K562 (cell line): ENCODE data around the gene ARHGDIA. TPM values are rescaled to one million over a fixed set of nuclear protein-coding genes. Genes with fewer than 3 reads are reported as not detected.

Experiments used
- ATF7 ChIP-seq: fragments of 450-650 bp; IDR thresholded peaks from 2 replicates; pipeline ENCODE4 v1.7.1; 2014; ENCODE audit warnings: mild to moderate bottlenecking, moderate library complexity
- CTBP1 ChIP-seq: fragments of 450-650 bp; IDR thresholded peaks from 2 replicates; pipeline ENCODE4 v1.6.1; 2016; ENCODE audit warnings: borderline replicate concordance
- ETV6 ChIP-seq, 3 experiments: fragments of 150-350 bp in 1 of 3; sonication (generic) in 1 of 3; formaldehyde crosslinking in 1 of 3; IDR thresholded peaks; 2 replicates each; pipeline versions ENCODE4 v1.6.1 to v1.8.0; 2014 to 2022; ENCODE audit warnings: borderline replicate concordance in 2 of 3, low read depth in 2 of 3, antibody characterized with exemption in 1 of 3, low read length in 1 of 3, mild to moderate bottlenecking in 1 of 3, missing genetic modification reagents in 1 of 3
- HDAC1 ChIP-seq, 2 experiments: fragments of 450-650 bp; IDR thresholded peaks; 2 replicates each; pipeline ENCODE4 v1.6.1; 2016 to 2017; ENCODE audit warnings: inconsistent platforms in 1 of 2, mild to moderate bottlenecking in 1 of 2, moderate library complexity in 1 of 2
- HDAC2 ChIP-seq: fragments of 450-650 bp; IDR thresholded peaks from 2 replicates; pipeline ENCODE4 v1.6.1; 2016; ENCODE audit warnings: mild to moderate bottlenecking
- HMGN3 ChIP-seq: IDR thresholded peaks from 2 replicates; pipeline ENCODE4 v1.6.1; 2011; ENCODE audit warnings: borderline replicate concordance, low read depth, mild to moderate bottlenecking, mixed read lengths, low read length; ENCODE audit not compliant: insufficient read length; ENCODE audit errors: extremely low read depth
- HNRNPL ChIP-seq: fragments of 200-400 bp; formaldehyde crosslinking; IDR thresholded peaks from 2 replicates; pipeline ENCODE4 v1.6.1; 2017; ENCODE audit warnings: low read depth, mild to moderate bottlenecking, low read length
- RBBP5 ChIP-seq: fragments of 200-600 bp; sonication (generic); IDR thresholded peaks from 2 replicates; pipeline ENCODE4 v1.6.1; 2012; ENCODE audit warnings: borderline replicate concordance, mild to moderate bottlenecking, low read length, control low read depth, inconsistent platforms; ENCODE audit not compliant: insufficient read depth, poor library complexity, severe bottlenecking
- RBM22 ChIP-seq: fragments of 200-400 bp; formaldehyde crosslinking; IDR thresholded peaks from 2 replicates; pipeline ENCODE4 v1.6.1; 2018; ENCODE audit warnings: low read length, low read depth; ENCODE audit not compliant: poor library complexity, severe bottlenecking
- RNF2 ChIP-seq: sonication (generic); IDR thresholded peaks from 2 replicates; pipeline ENCODE4 v1.6.1; 2016
- SAP30 ChIP-seq: fragments of 200-600 bp; sonication (generic); IDR thresholded peaks from 2 replicates; pipeline ENCODE4 v1.6.1; 2012; ENCODE audit warnings: borderline replicate concordance, low read depth, mild to moderate bottlenecking, moderate library complexity, low read length, control low read depth, inconsistent platforms; ENCODE audit not compliant: insufficient read depth, poor library complexity, severe bottlenecking
- SIN3B ChIP-seq: fragments of 450-650 bp; IDR thresholded peaks from 2 replicates; pipeline ENCODE4 v1.6.1; 2017; ENCODE audit warnings: low read depth, mild to moderate bottlenecking, moderate library complexity
- TEAD2 ChIP-seq: fragments of 450-650 bp; IDR thresholded peaks from 2 replicates; pipeline ENCODE4 v1.6.1; 2016; ENCODE audit warnings: missing genetic modification characterization, control low read depth, missing compliant biosample characterization
- TOE1 ChIP-seq, 2 experiments: fragments of 450-650 bp in 1 of 2; sonication (generic) in 1 of 2; formaldehyde crosslinking in 1 of 2; IDR thresholded peaks; 2 replicates each; pipeline versions ENCODE4 v1.7.1 to v1.8.0; 2016 to 2022; ENCODE audit warnings: borderline replicate concordance in 2 of 2, mild to moderate bottlenecking in 2 of 2, antibody characterized with exemption in 1 of 2, inconsistent platforms in 1 of 2, low read depth in 1 of 2, missing genetic modification reagents in 1 of 2, moderate library complexity in 1 of 2
- ZFX ChIP-seq: sonication (generic); formaldehyde crosslinking; IDR thresholded peaks from 2 replicates; pipeline ENCODE4 v1.8.0; 2022; ENCODE audit warnings: mild to moderate bottlenecking, missing genetic modification reagents, moderate library complexity
- ZNF224 ChIP-seq: sonication (generic); formaldehyde crosslinking; IDR thresholded peaks from 2 replicates; pipeline ENCODE4 v1.8.0; 2022; ENCODE audit warnings: mild to moderate bottlenecking, missing genetic modification reagents
- ZNF444 ChIP-seq: fragments of 250-450 bp; sonication (Bioruptor Pico); IDR thresholded peaks from 2 replicates; pipeline ENCODE4 v1.4.0; 2020; ENCODE audit warnings: mild to moderate bottlenecking, moderate library complexity
- polyA plus RNA-seq, 8 experiments: library from polyadenylated mRNA; depleted of rRNA in 4 of 8; stranded (reverse) in 5 of 8; unstranded in 3 of 8; fragments of >200 nt; fragmentation: Nextera tagmentation in 2 of 8; fragmentation: Illumina TruSeq in 1 of 8; extraction: Ambion mirVana in 2 of 8; extraction: Trizol in 1 of 8; gene quantifications; 2 replicates each; pipeline versions ENCODE4 v1.2.1 to v1.2.3, GENCODE V29; 2011 to 2014; ENCODE audit warnings: inconsistent platforms in 1 of 8, missing spikeins in 1 of 8
- total RNA-seq, 7 experiments: library from RNA; depleted of rRNA in 6 of 7; stranded (reverse); fragments of >200 nt in 6 of 7; fragmentation: Illumina TruSeq in 2 of 7; extraction: Trizol in 2 of 7; gene quantifications; 2 replicates each; pipeline versions ENCODE4 v1.2.1 to v1.2.3, GENCODE V29; 2011 to 2021; ENCODE audit warnings: low replicate concordance in 1 of 7
- TF ChIP-seq, protein P1 (sequence below), 2 experiments: fragments of 450-650 bp in 1 of 2; sonication (generic) in 1 of 2; formaldehyde crosslinking; conservative IDR thresholded peaks; 2 replicates each; pipeline versions ENCODE4 v1.4.0 to v1.8.1; 2020 to 2022; ENCODE audit warnings: mild to moderate bottlenecking in 1 of 2, missing genetic modification reagents in 1 of 2
- TF ChIP-seq, protein P2 (sequence below): fragments of 200-800 bp; sonication (Bioruptor generic); IDR thresholded peaks from 2 replicates; pipeline ENCODE4 v1.6.1; 2017; ENCODE audit warnings: missing genetic modification characterization, missing compliant biosample characterization
- TF ChIP-seq, protein P3 (sequence below), 2 experiments: fragments of 450-650 bp; conservative IDR thresholded peaks; 2 replicates each; pipeline ENCODE4 v1.6.1; 2017; ENCODE audit warnings: mild to moderate bottlenecking in 2 of 2, moderate library complexity in 2 of 2
- TF ChIP-seq, protein P4 (sequence below): conservative IDR thresholded peaks from 2 replicates; pipeline ENCODE4 v1.6.1; 2011; ENCODE audit warnings: low read depth, mild to moderate bottlenecking, low read length; ENCODE audit not compliant: control insufficient read depth

Gene ARHGDIA
- total and polyA plus RNA-seq, 9 of the 15 experiments (the other 6 are each of a cell fraction or from before 2014, with no cell fraction given) = 9.6 to 340 (median 97.6) TPM

DNA sequence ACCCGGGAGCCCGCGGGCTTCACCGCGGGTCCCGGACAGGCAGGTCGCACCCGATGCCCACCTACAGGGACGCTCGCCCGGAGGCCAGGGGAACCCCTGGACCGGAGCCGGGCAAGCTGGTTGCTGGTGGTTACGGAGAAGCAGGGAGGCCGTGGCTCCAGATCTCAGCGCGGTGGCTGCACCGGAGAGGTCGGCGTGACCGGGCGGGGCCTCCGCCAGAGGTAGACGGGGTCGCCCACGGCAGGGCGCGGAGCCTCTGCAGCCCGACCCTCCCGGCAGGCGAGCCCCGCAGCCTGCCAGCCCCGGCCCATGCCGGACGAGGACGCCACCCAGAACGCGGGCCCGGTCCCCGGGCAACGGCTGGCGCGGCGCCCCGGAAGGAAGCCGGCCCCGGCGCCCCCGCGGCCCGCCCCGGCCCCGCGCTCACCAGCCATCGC, 39.7 kb upstream of the ARHGDIA start (continued):
- TF ChIP-seq ZNF224 (CRISPR knock-in tag) (no peak), ZFX (no peak), HNRNPL (peak; percentile 66; the same call in 1 of the 2 replicates), ZNF444 (CRISPR knock-in tag) (no peak), SAP30 (peak; percentile 89), ATF7 (0 out of 2 replicates have a peak, but pooled peaks have one; percentile 21), RBM22 (peak; percentile 34), ETV6 (IDR thresholded peaks at IDR 0.05; ENCODE audit: borderline replicate concordance in 1 of 2, low read depth in 2 of 2, low read length in 1 of 2) (no peak), ETV6 (CRISPR knock-in tag; IDR thresholded peaks at IDR 0.05; ENCODE audit: borderline replicate concordance) (no peak), RNF2 (no peak), TOE1 (IDR thresholded peaks at IDR 0.05; ENCODE audit: borderline replicate concordance) (no peak), TOE1 (CRISPR knock-in tag; IDR thresholded peaks at IDR 0.05; ENCODE audit: borderline replicate concordance, low read depth) (no peak), HMGN3 (peak; percentile 34), HDAC2 (0 out of 2 replicates have a peak, but pooled peaks have one; percentile 0), RBBP5 (peak; percentile 74), HDAC1 (IDR thresholded peaks at IDR 0.05) (peak in 1 of 2 experiments; percentile 36; a peak in 1 of 4 replicates), TEAD2 (no peak), SIN3B (peak; percentile 40; the same call in 1 of the 2 replicates), CTBP1 (0 out of 2 replicates have a peak, but pooled peaks have one; percentile 7)
- TF ChIP-seq, protein P1, sequence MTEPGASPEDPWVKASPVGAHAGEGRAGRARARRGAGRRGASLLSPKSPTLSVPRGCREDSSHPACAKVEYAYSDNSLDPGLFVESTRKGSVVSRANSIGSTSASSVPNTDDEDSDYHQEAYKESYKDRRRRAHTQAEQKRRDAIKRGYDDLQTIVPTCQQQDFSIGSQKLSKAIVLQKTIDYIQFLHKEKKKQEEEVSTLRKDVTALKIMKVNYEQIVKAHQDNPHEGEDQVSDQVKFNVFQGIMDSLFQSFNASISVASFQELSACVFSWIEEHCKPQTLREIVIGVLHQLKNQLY (CRISPR knock-in tag; conservative IDR thresholded peaks at IDR 0.05) = 0 out of 4 replicates have a peak, but pooled peaks of 1 of the 2 experiments have one; percentile 49
- TF ChIP-seq, protein P2, sequence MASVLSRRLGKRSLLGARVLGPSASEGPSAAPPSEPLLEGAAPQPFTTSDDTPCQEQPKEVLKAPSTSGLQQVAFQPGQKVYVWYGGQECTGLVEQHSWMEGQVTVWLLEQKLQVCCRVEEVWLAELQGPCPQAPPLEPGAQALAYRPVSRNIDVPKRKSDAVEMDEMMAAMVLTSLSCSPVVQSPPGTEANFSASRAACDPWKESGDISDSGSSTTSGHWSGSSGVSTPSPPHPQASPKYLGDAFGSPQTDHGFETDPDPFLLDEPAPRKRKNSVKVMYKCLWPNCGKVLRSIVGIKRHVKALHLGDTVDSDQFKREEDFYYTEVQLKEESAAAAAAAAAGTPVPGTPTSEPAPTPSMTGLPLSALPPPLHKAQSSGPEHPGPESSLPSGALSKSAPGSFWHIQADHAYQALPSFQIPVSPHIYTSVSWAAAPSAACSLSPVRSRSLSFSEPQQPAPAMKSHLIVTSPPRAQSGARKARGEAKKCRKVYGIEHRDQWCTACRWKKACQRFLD (CRISPR knock-in tag) = peak; percentile 48; the same call in 1 of the 2 replicates
- TF ChIP-seq, protein P3, sequence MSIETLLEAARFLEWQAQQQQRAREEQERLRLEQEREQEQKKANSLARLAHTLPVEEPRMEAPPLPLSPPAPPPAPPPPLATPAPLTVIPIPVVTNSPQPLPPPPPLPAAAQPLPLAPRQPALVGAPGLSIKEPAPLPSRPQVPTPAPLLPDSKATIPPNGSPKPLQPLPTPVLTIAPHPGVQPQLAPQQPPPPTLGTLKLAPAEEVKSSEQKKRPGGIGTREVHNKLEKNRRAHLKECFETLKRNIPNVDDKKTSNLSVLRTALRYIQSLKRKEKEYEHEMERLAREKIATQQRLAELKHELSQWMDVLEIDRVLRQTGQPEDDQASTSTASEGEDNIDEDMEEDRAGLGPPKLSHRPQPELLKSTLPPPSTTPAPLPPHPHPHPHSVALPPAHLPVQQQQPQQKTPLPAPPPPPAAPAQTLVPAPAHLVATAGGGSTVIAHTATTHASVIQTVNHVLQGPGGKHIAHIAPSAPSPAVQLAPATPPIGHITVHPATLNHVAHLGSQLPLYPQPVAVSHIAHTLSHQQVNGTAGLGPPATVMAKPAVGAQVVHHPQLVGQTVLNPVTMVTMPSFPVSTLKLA (conservative IDR thresholded peaks at IDR 0.05) = peak in 1 of 2 experiments; percentile 29; a peak in 1 of 4 replicates
- TF ChIP-seq, protein P4, sequence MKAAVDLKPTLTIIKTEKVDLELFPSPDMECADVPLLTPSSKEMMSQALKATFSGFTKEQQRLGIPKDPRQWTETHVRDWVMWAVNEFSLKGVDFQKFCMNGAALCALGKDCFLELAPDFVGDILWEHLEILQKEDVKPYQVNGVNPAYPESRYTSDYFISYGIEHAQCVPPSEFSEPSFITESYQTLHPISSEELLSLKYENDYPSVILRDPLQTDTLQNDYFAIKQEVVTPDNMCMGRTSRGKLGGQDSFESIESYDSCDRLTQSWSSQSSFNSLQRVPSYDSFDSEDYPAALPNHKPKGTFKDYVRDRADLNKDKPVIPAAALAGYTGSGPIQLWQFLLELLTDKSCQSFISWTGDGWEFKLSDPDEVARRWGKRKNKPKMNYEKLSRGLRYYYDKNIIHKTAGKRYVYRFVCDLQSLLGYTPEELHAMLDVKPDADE = 0 out of 2 replicates have a peak, but pooled peaks have one; percentile 45
